GM23338 (cell line): ENCODE measurements around the gene STRIT1. TPM values are rescaled to one million over a fixed set of nuclear protein-coding genes. Genes with fewer than 3 reads are reported as not detected.

Experiments used
- ATAC-seq: fragments of 200-7000 bp; cut with Tn5 transposase; 3 replicates; pipeline ENCODE4 v1.9.1; 2020
- DNase-seq: peaks from one replicate; pipeline ENCODE4 v3.0.0-alpha.2; 2015; ENCODE audit warnings: low spot score
- H2AFZ ChIP-seq: fragments of 200-600 bp; sonication (generic); 2 replicates; pipeline ENCODE4 v1.8.0; 2016; ENCODE audit warnings: antibody characterized with exemption, mild to moderate bottlenecking, moderate library complexity
- H3F3A ChIP-seq: fragments of 200-600 bp; sonication (generic); replicated peaks from 2 replicates; pipeline ENCODE4 v1.8.0; 2017; ENCODE audit warnings: antibody characterized with exemption, mixed run types, low read depth
- H3K27ac ChIP-seq: fragments of 200-600 bp; sonication (generic); 2 replicates; pipeline ENCODE4 v1.6.1; 2016; ENCODE audit warnings: low read depth
- H3K27me3 ChIP-seq: fragments of 200-600 bp; sonication (generic); 2 replicates; pipeline ENCODE4 v1.8.0; 2016; ENCODE audit warnings: mild to moderate bottlenecking, mixed run types, moderate library complexity; ENCODE audit not compliant: insufficient read depth
- H3K36me3 ChIP-seq: fragments of 200-600 bp; sonication (generic); 2 replicates; pipeline ENCODE4 v1.8.0; 2016; ENCODE audit warnings: mild to moderate bottlenecking; ENCODE audit not compliant: insufficient read depth
- H3K4me1 ChIP-seq: fragments of 200-600 bp; sonication (generic); 2 replicates; pipeline ENCODE4 v1.8.0; 2016; ENCODE audit warnings: mild to moderate bottlenecking, moderate library complexity; ENCODE audit not compliant: insufficient read depth
- H3K4me2 ChIP-seq: fragments of 200-600 bp; sonication (generic); 2 replicates; pipeline ENCODE4 v1.7.1; 2017; ENCODE audit warnings: mixed run types
- H3K4me3 ChIP-seq: fragments of 200-600 bp; sonication (generic); 2 replicates; pipeline ENCODE4 v1.6.1; 2016; ENCODE audit warnings: mixed run types
- H3K79me2 ChIP-seq: fragments of 200-600 bp; sonication (generic); replicated peaks from 2 replicates; pipeline ENCODE4 v1.8.0; 2017; ENCODE audit warnings: mild to moderate bottlenecking; ENCODE audit not compliant: insufficient read depth
- H3K9me2 ChIP-seq: fragments of 200-600 bp; sonication (generic); 2 replicates; pipeline ENCODE4 v1.8.0; 2017; ENCODE audit not compliant: insufficient read depth
- H4K20me1 ChIP-seq: fragments of 200-600 bp; sonication (generic); replicated peaks from 2 replicates; pipeline ENCODE4 v1.8.0; 2017; ENCODE audit warnings: mild to moderate bottlenecking; ENCODE audit not compliant: insufficient read depth
- H3K27ac Mint-ChIP-seq: 2 replicates; pipeline ENCODE4 v1.8.0; 2020; ENCODE audit warnings: inconsistent platforms, mild to moderate bottlenecking, moderate library complexity, mixed read lengths
- H3K27me3 Mint-ChIP-seq: 3 replicates; pipeline ENCODE4 v1.8.0; 2022; ENCODE audit warnings: low read depth, mild to moderate bottlenecking, moderate library complexity, mixed read lengths, inconsistent platforms; ENCODE audit not compliant: insufficient read depth, poor library complexity
- H3K36me3 Mint-ChIP-seq: 3 replicates; pipeline ENCODE4 v1.8.0; 2021; ENCODE audit warnings: low read depth, mild to moderate bottlenecking, inconsistent platforms, moderate library complexity, mixed read lengths
- H3K4me1 Mint-ChIP-seq: 3 replicates; pipeline ENCODE4 v1.8.0; 2020; ENCODE audit warnings: mild to moderate bottlenecking, inconsistent platforms, mixed read lengths
- H3K4me3 Mint-ChIP-seq: 3 replicates; pipeline ENCODE4 v1.8.0; 2021; ENCODE audit warnings: moderate library complexity, mild to moderate bottlenecking, inconsistent platforms, mixed read lengths
- H3K9me3 Mint-ChIP-seq: 3 replicates; pipeline ENCODE4 v1.8.0; 2020; ENCODE audit warnings: moderate library complexity, mild to moderate bottlenecking, inconsistent platforms, mixed read lengths
- CREB1 ChIP-seq: fragments of 250-450 bp; sonication (Bioruptor Pico); IDR thresholded peaks from 2 replicates; pipeline ENCODE4 v1.5.0; 2020; ENCODE audit warnings: low read depth, mild to moderate bottlenecking, moderate library complexity
- EZH2 ChIP-seq: fragments of 200-600 bp; sonication (generic); IDR thresholded peaks from one replicate; pipeline ENCODE4 v1.8.0; 2017; ENCODE audit warnings: antibody characterized with exemption, mild to moderate bottlenecking, low read depth; ENCODE audit not compliant: unreplicated experiment
- EZH2phosphoT487 ChIP-seq: fragments of 200-600 bp; sonication (generic); IDR thresholded peaks from one replicate; pipeline ENCODE4 v1.8.1; 2018; ENCODE audit warnings: antibody characterized with exemption; ENCODE audit not compliant: unreplicated experiment
- JUNB ChIP-seq: IDR thresholded peaks from one replicate; pipeline ENCODE4 v1.6.1; 2016; ENCODE audit warnings: antibody characterized with exemption; ENCODE audit not compliant: unreplicated experiment
- NANOG ChIP-seq: IDR thresholded peaks from 2 replicates; pipeline ENCODE4 v1.6.1; 2016; ENCODE audit warnings: antibody characterized with exemption, borderline replicate concordance
- POLR2AphosphoS5 ChIP-seq: IDR thresholded peaks from 2 replicates; pipeline ENCODE4 v1.6.1; 2016; ENCODE audit warnings: antibody characterized with exemption, low read depth
- STAT1 ChIP-seq: IDR thresholded peaks from one replicate; pipeline ENCODE4 v1.6.1; 2016; ENCODE audit warnings: antibody characterized with exemption; ENCODE audit not compliant: unreplicated experiment
- polyA plus RNA-seq: library from polyadenylated mRNA; unstranded; fragments of >200 nt; fragmentation: Nextera tagmentation; extraction: Ambion mirVana; gene quantifications from 2 replicates; pipeline ENCODE4 v1.2.1, GENCODE V29; 2016
- total RNA-seq: library from RNA; depleted of rRNA; stranded (reverse); fragments of >200 nt; shearing (Covaris generic); gene quantifications from 2 replicates; pipeline ENCODE4 v1.2.3, GENCODE V29; 2014
- TF ChIP-seq, protein P1 (sequence below): IDR thresholded peaks from one replicate; pipeline ENCODE4 v1.6.1; 2018; ENCODE audit warnings: antibody characterized with exemption; ENCODE audit not compliant: unreplicated experiment
- TF ChIP-seq, protein P2 (sequence below), 2 experiments: fragments of 200-600 bp in 1 of 2; sonication (generic) in 1 of 2; conservative IDR thresholded peaks; 2 replicates each; pipeline versions ENCODE4 v1.5.1 to v1.6.1; 2016 to 2017; ENCODE audit warnings: antibody characterized with exemption in 2 of 2, low read depth in 2 of 2, mild to moderate bottlenecking in 2 of 2, moderate library complexity in 1 of 2
- TF ChIP-seq, protein P3 (sequence below): IDR thresholded peaks from 2 replicates; pipeline ENCODE4 v1.6.1; 2016; ENCODE audit warnings: antibody characterized with exemption

Gene STRIT1
- total and polyA plus RNA-seq, 2 experiments from 2014 or later = 1.5 to 1.6 TPM

DNA sequence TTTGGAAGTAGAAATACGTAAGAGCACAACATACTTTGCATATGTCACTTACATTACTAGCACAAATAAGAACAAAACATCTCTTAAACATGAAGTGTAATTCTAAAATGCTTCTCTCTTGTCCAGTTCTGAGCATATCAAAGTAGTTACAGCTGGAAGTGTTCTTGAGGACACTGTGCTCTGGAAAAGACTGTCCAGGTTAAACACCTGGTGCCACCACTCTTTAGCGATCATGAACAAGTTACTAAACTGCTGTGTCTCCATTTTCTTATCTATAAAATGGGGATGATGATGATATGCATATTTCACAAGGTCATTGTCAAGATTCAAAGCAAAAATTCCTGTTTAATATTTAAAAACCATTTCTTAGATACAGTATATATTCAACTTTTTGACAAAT, 790 bp downstream of the STRIT1 start (continued):
- TF ChIP-seq, protein P1, sequence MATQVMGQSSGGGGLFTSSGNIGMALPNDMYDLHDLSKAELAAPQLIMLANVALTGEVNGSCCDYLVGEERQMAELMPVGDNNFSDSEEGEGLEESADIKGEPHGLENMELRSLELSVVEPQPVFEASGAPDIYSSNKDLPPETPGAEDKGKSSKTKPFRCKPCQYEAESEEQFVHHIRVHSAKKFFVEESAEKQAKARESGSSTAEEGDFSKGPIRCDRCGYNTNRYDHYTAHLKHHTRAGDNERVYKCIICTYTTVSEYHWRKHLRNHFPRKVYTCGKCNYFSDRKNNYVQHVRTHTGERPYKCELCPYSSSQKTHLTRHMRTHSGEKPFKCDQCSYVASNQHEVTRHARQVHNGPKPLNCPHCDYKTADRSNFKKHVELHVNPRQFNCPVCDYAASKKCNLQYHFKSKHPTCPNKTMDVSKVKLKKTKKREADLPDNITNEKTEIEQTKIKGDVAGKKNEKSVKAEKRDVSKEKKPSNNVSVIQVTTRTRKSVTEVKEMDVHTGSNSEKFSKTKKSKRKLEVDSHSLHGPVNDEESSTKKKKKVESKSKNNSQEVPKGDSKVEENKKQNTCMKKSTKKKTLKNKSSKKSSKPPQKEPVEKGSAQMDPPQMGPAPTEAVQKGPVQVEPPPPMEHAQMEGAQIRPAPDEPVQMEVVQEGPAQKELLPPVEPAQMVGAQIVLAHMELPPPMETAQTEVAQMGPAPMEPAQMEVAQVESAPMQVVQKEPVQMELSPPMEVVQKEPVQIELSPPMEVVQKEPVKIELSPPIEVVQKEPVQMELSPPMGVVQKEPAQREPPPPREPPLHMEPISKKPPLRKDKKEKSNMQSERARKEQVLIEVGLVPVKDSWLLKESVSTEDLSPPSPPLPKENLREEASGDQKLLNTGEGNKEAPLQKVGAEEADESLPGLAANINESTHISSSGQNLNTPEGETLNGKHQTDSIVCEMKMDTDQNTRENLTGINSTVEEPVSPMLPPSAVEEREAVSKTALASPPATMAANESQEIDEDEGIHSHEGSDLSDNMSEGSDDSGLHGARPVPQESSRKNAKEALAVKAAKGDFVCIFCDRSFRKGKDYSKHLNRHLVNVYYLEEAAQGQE = no peak
- no peak for TF ChIP-seq CREB1 (CRISPR knock-in tag)
- no peak for TF ChIP-seq JUNB
- TF ChIP-seq, protein P2, sequence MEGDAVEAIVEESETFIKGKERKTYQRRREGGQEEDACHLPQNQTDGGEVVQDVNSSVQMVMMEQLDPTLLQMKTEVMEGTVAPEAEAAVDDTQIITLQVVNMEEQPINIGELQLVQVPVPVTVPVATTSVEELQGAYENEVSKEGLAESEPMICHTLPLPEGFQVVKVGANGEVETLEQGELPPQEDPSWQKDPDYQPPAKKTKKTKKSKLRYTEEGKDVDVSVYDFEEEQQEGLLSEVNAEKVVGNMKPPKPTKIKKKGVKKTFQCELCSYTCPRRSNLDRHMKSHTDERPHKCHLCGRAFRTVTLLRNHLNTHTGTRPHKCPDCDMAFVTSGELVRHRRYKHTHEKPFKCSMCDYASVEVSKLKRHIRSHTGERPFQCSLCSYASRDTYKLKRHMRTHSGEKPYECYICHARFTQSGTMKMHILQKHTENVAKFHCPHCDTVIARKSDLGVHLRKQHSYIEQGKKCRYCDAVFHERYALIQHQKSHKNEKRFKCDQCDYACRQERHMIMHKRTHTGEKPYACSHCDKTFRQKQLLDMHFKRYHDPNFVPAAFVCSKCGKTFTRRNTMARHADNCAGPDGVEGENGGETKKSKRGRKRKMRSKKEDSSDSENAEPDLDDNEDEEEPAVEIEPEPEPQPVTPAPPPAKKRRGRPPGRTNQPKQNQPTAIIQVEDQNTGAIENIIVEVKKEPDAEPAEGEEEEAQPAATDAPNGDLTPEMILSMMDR (conservative IDR thresholded peaks at IDR 0.05; ENCODE audit: low read depth in 2 of 2) = no peak
- no peak for TF ChIP-seq NANOG
- TF ChIP-seq STAT1 = no peak
- TF ChIP-seq POLR2AphosphoS5 = no peak
- TF ChIP-seq EZH2phosphoT487 = no peak
- TF ChIP-seq EZH2 = no peak
- TF ChIP-seq, protein P3, sequence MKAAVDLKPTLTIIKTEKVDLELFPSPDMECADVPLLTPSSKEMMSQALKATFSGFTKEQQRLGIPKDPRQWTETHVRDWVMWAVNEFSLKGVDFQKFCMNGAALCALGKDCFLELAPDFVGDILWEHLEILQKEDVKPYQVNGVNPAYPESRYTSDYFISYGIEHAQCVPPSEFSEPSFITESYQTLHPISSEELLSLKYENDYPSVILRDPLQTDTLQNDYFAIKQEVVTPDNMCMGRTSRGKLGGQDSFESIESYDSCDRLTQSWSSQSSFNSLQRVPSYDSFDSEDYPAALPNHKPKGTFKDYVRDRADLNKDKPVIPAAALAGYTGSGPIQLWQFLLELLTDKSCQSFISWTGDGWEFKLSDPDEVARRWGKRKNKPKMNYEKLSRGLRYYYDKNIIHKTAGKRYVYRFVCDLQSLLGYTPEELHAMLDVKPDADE = no peak

DNA sequence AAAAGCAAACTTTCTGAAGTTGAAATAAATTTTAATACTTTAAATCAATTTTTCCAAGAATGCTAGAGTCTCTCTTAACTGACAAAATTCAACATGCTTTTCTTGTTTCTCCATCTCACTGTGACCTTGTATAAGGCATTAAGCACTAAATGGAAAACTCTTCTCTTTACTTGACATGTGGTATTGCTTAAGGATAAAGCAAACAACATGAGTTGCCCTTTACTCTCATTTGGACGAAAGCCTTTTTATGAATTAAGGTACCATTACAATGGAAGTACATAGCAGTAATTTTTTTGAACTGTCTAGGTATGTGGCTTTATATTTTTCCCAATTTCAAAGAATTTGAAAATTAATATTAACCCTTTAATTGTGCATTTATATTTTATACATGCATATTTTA, 1.4 kb downstream of the STRIT1 start:
- Histone ChIP-seq H3K79me2 (no peaks in the 10 kb centered on the region), H3K27ac (no peak overlapping the region), H4K20me1 (no peaks in the 10 kb centered on the region), H3K4me1 (peaks cover 8% of the 10 kb centered on the region), H3K36me3 (peaks cover 10% of the 10 kb centered on the region; the same call in 1 of the 2 replicates), H3K27me3 (no peaks in the 10 kb centered on the region), H3F3A (no peaks in the 10 kb centered on the region), H2AFZ (no peak overlapping the region), H3K4me3 (no peak overlapping the region), H3K9me2 (no peaks in the 10 kb centered on the region), H3K4me2 (no peak overlapping the region)
- no peak overlapping the region for H3K27ac Mint-ChIP-seq
- ATAC-seq (no peak), DNase-seq (no peak)
- H3K36me3 Mint-ChIP-seq = peaks cover 11% of the 10 kb centered on the region
- no peak overlapping the region for H3K4me3 Mint-ChIP-seq
- TF ChIP-seq CREB1 (CRISPR knock-in tag) (no peak), EZH2phosphoT487 (no peak), JUNB (no peak), NANOG (no peak)
- TF ChIP-seq, protein P1 = no peak
- H3K9me3 Mint-ChIP-seq = peaks cover 12% of the 10 kb centered on the region
- H3K27me3 Mint-ChIP-seq = no peaks in the 10 kb centered on the region
- peaks cover 8% of the 10 kb centered on the region; the same call in 2 of the 3 replicates for H3K4me1 Mint-ChIP-seq
